ENCODE measurements around the gene CSPG5.

Gene CSPG5

GRCh38 chr3:47588053-47588452 is 9.4 kb upstream of the CSPG5 start:
- DNase-seq (ENCODE audit: extremely low read depth in 1 of 2, low read depth in 1 of 2), result no peak

- no peak for DNase-seq (ENCODE audit: extremely low read depth in 1 of 2, low read depth in 1 of 2)
These were observed 8.1 kb upstream of the CSPG5 start for GRCh38 chr3:47586746-47587145.

- no peak for DNase-seq (ENCODE audit: extremely low read depth in 1 of 2, low read depth in 1 of 2)
These were observed 4.8 kb upstream of the CSPG5 start for GRCh38 chr3:47583320-47584075.

DNA sequence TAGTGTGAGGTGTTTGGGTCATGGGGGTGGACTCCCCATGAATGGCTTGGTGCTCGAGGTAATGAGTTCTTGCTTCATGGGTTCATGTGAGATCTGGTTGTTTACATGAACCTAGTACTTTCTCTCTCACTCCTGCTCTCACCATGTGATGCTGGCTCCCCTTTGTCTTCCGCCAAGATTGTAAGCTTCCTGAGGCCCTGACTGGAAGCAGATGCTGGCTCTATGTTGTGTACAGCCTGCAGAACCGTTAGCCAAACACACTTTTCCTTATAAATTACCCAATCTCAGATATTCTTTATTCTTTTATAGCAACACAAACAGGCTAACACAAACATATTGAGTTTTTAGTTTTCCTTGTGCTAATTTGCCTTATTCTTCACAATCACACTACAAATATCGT is 3.2 kb upstream of the CSPG5 start:
- DNase-seq (ENCODE audit: extremely low read depth in 1 of 2, low read depth in 1 of 2), result no peak

DNA sequence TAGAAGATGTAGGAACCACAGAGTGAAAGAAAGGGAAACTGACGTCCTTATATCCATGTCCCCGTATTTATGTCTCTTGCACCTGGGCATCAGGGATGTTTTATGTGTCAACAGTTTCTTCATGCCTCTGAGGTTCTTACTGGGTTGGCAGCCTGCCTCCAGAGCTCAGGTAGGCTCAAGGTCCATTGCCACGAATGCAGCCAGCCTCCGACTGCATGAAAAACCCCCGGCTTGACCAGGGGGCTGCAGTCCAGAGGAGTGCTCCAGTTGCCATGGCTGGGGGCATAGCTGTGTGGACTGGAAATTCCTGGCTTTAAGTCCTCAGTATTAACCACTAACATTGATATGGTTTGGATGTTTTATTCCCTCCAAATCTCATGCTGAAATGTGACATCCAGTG is 2.8 kb upstream of the CSPG5 start:
- DNase-seq (ENCODE audit: extremely low read depth in 1 of 2, low read depth in 1 of 2), result no peak

- DNase-seq (ENCODE audit: extremely low read depth in 1 of 2, low read depth in 1 of 2), result no peak
These were observed 1.8 kb upstream of the CSPG5 start for GRCh38 chr3:47580481-47580880.

DNA sequence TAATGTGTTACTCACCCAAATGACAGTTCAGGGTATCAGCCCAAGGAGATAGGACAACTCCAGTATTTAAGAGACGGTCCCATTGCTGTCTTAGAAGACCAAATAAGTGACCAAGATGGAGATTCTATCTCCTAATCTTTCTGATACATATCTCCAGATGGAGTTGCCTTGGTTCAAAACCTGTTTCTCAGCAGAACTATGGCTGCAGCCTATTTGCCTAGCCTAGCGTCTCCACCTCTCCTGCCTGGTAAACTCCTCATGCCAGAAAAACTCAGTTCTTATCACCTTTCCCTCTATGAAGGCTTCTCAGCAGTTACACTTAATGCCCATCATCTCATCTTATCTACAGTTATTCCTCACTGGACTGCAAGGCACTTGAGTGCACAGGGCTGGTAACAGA is 1.2 kb upstream of the CSPG5 start:
- DNase-seq (ENCODE audit: extremely low read depth in 1 of 2, low read depth in 1 of 2), result no peak

GRCh38 chr3:47578119-47578632 is 489 bp downstream of the CSPG5 start:
- no peak for DNase-seq (ENCODE audit: extremely low read depth in 1 of 2, low read depth in 1 of 2)

- no peak for DNase-seq (ENCODE audit: extremely low read depth in 1 of 2, low read depth in 1 of 2)
These were observed 1.0 kb downstream of the CSPG5 start for GRCh38 chr3:47577583-47578118.

DNA sequence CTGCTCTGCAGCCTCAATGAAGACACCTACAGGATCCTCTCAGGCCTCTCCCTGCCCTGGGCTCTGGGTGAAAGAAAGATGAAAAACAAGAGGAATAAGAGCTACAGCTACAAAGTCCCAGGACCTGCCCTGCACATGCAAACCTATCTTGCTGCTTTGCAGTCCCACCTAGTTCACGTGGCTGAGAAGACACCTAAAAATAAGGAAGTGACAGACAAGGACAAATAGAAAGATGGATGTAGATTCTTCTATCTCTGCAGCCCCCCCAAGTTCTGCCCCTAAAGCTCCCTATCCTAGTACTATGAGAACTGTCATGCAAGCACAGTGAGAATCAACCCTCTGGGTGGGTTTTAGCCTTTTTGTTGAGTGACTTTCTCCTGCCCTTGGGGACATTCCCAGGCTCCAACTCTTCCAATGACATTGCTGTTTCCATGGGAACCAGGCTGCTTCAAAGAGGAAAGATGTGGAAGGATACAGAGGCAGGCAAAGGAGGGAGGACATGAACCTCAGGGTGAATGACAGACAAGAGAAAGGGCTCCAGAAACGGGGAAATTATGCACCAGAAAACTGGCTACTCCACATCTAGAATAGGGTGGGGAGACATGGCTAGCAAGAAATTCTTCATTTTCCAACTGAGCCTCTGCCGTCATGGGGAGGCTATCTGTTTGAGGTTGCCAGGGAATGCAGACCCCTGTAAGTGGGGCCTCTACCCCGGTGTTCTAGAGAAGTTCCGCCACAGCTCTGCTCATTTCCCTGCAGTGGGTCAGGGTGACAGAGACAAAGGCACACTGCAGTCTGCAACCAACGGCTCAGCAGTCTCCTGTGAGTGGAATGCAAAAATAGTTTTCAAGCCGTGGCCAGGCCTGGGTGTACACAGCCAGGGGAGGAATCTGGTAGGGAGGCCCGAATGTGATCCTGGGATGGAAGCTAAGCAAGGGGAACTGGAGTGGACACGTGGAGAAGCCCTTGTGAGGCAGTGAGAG is 5.2 kb downstream of the CSPG5 start:
- DNase-seq (ENCODE audit: extremely low read depth in 1 of 2, low read depth in 1 of 2), result no peak

DNA sequence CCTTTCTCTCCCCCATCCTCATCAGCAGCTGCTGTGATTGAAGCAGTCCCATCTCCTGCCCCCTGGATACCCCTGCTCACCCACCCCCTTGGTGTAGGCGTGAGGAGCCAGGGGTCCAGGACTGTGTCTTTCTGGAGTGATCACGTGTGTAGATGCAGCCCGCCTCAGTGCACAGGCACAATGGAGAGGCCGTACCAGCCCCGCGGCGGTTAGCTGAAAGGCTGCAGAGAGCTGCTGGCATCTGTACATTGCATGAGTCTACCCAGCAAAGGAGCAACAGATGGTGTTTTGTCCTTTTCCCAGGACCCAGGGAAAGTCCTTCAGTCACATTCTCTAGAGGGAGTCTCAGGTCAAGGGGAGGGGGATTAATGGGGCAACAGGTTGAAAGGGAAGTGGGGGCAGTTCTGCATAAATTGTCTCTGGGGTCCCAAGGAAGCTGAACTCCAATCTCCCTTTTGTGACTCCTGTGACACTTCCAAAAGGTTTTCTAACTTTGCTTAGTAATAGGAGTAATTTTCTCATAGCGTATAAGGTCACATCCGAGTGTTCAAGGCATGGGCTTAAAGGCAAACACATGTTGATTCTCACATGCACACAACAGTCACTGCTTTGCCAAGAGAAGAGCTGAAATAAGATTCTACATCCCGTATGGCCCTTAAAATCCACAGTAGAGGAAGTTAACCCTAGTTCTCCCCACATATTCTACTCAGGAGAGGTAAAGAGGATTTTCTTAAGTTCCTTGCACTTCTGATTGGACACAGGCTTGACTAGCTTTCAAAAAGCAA is 7.1 kb downstream of the CSPG5 start:
- no peak for DNase-seq (ENCODE audit: extremely low read depth in 1 of 2, low read depth in 1 of 2)

DNA sequence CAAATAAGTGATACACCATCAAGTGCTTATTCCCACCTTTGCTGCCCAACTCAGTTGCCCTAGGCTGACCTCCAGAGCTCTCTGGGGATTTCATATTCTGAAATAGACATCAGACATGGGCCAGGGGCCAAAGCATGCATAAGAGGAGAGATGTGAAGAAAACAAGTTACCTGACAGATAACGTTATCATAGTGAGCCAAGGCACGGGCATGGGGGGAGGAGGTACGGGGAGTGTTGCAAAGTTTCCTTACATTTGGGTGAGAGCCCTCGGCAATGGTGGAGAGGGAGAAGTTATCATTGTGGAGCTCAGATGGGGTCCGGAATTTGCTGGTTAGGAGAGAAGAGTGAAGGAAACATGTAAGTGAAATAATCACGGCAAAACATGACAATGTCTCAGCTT is 9.8 kb downstream of the CSPG5 start:
- no peak for DNase-seq (ENCODE audit: extremely low read depth in 1 of 2, low read depth in 1 of 2)

GRCh38 chr3:47567149-47567548 is 11.5 kb downstream of the CSPG5 start:
- DNase-seq (ENCODE audit: extremely low read depth in 1 of 2, low read depth in 1 of 2), result no peak

DNA sequence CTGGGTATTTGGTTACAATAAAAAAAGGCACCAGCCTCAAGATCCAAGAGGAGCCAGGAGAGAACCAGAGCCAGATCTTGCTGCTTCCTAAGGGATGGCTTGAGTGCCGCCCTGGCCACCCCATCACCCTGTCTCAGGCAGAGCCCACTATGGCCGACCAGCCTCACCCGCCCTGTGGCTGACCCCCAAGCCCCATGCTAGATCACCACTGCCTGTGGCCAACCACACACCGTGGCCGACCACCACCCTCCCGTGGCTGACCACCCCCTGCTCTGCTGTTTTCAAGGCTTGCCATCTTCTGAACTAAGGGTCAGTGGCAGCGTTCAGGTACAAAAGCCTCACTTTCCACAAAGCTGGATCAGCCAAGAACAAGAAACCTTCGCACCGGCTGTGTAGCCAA is 12.0 kb downstream of the CSPG5 start:
- DNase-seq (ENCODE audit: extremely low read depth in 1 of 2, low read depth in 1 of 2), result no peak

- DNase-seq (ENCODE audit: extremely low read depth in 1 of 2, low read depth in 1 of 2), result no peak
These were observed 12.7 kb downstream of the CSPG5 start for GRCh38 chr3:47565734-47566550.

GRCh38 chr3:47556351-47556750 is 22.3 kb downstream of the CSPG5 start:
- no peak for DNase-seq (ENCODE audit: extremely low read depth in 1 of 2, low read depth in 1 of 2)

DNA sequence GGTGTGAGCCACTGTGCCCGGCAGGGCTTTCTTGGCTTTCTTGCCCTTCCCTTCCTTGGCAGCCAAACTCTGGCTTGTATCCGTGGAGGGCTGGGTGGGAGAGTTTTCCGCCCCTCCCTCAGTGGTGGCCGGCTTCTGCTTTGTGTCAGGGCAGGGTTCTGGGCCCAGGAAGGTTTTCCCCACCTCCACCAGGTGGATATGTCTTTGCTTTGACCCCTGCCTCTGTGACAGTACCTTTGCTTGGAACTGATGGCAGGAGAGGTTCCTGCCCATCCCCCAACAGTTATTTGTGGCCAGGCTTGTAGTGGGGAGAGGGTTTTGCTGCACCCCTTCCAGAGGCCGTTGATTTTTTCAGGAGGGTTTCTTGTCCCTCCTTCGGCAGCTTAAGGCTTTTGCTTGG is 24.3 kb downstream of the CSPG5 start:
- DNase-seq (ENCODE audit: extremely low read depth in 1 of 2, low read depth in 1 of 2), result no peak

DNA sequence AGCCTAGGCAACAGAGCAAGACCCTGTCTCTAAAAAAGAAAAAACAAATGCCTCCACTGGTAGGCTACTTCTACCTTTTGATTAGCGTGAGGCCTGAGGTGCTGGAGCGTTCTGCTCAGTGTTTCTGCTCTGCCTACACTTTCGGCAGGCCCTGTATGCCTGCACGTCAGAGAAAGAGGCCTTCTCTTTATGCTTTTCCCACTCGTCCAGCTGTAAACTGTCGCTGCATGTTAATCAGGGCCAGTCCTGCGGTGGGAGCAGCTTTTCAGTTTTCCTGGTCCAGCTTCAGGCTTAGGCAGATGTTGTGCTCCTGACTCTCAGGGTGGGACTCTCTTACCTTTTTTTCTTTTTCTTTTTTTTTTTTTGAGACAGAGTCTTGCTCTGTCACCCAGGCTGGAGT is 25.3 kb downstream of the CSPG5 start:
- DNase-seq (ENCODE audit: extremely low read depth in 1 of 2, low read depth in 1 of 2), result no peak

DNA sequence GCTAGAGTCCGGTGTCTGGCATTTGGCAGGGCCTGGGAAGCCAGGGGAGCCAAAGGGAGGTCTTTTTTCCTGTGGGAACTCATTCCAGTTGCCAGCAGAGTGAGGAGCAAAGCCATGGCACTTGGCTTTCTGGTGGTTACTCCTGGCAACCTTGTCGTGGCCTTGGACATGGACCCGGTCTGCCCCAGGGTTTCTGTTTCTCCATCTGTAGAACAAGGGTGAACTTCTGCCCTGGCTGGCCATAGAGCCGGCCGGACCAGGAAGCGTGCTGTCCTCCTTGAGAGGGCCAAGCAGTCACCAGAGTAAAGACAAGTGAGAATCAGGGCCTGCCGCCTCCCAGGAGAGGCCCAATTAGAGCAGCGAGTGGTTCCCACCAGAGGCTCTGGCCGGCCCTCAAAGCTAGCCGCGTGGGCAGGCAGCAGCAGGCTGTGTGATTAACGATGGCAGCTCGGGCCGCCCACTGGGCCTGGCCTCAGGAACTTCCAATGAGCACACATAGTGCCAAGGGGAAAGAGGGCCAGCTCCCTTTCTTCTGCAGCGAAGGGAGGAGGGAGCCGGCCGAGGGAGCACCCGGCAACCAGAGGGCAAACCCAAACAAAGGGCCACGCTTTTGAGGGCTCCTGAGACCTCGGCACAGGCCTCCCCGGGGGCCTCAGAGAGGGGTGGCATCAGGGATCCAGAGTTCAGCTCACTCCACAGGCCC is 36.0 kb downstream of the CSPG5 start:
- DNase-seq (ENCODE audit: extremely low read depth in 1 of 2, low read depth in 1 of 2), result no peak
